ENCODE results near the gene SNCAIP.

- TF ChIP-seq, protein P1, sequence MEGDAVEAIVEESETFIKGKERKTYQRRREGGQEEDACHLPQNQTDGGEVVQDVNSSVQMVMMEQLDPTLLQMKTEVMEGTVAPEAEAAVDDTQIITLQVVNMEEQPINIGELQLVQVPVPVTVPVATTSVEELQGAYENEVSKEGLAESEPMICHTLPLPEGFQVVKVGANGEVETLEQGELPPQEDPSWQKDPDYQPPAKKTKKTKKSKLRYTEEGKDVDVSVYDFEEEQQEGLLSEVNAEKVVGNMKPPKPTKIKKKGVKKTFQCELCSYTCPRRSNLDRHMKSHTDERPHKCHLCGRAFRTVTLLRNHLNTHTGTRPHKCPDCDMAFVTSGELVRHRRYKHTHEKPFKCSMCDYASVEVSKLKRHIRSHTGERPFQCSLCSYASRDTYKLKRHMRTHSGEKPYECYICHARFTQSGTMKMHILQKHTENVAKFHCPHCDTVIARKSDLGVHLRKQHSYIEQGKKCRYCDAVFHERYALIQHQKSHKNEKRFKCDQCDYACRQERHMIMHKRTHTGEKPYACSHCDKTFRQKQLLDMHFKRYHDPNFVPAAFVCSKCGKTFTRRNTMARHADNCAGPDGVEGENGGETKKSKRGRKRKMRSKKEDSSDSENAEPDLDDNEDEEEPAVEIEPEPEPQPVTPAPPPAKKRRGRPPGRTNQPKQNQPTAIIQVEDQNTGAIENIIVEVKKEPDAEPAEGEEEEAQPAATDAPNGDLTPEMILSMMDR (IDR thresholded peaks at IDR 0.05; ENCODE audit: low read length) = no peak
- no peak for TF ChIP-seq EZH2 (IDR thresholded peaks at IDR 0.05; ENCODE audit: borderline replicate concordance, low read length)
Measured at GRCh38 chr5:122330881-122331280, 18.8 kb downstream of the SNCAIP start.

Measured in OCI-LY1 (cell line).